ENCODE results near the gene P2RX5. TPM values are rescaled to one million over a fixed set of nuclear protein-coding genes. Genes with fewer than 3 reads are reported as not detected.

P2RX5 gene
- total RNA-seq, 4 donors from 2014 or later: 0.38 to 1.1 (median 0.97) TPM; not detected in 1

- peaks cover 8 to 14% (median 11%) of the 10 kb centered on the region in 3 donors for H3K4me1 ChIP-seq
- 76 to 80% methylated on average over 3 of the region's 3 CpGs for WGBS, 2 donors
- H3K27me3 ChIP-seq: no peaks in the 10 kb centered on the region
- TF ChIP-seq CTCF (IDR thresholded peaks at IDR 0.05) (no peak), POLR2A (IDR thresholded peaks at IDR 0.05) (no peak)
- no peak overlapping the region for H3K27ac ChIP-seq
- H3K9me3 ChIP-seq: no peaks in the 10 kb centered on the region
- no peak overlapping the region for H3K4me3 ChIP-seq
- peaks cover 0 to 62% (median 0%) of the 10 kb centered on the region in 3 donors for H3K36me3 ChIP-seq
- intact Hi-C loops (cut with DNase I): no loop called here
- no peak for DNase-seq
Measured at GRCh38 chr17:3641014-3641413, 54.9 kb downstream of the P2RX5 start.

GRCh38 chr17:3639981-3640596 is 55.9 kb downstream of the P2RX5 start:
- 56 to 59% methylated on average over 7 of the region's 7 CpGs for WGBS, 2 donors
- intact Hi-C loops (cut with DNase I): loop anchor here (10.0 kb wide), 1 partner anchor 595 kb away; no protein-coding TSS in a partner anchor
- TF ChIP-seq CTCF (IDR thresholded peaks at IDR 0.05): no peak
- TF ChIP-seq POLR2A (IDR thresholded peaks at IDR 0.05): no peak
- H3K27me3 ChIP-seq: no peaks in the 10 kb centered on the region
- DNase-seq: no peak
- peaks cover 0 to 56% (median 0%) of the 10 kb centered on the region in 3 donors for H3K36me3 ChIP-seq
- peaks cover 11 to 21% (median 13%) of the 10 kb centered on the region in 3 donors for H3K4me1 ChIP-seq
- no peaks in the 10 kb centered on the region for H3K9me3 ChIP-seq
- H3K27ac ChIP-seq: no peak overlapping the region
- no peak overlapping the region for H3K4me3 ChIP-seq

- peak overlapping the region; percentile 93 to 99 (median 97) for H3K27ac ChIP-seq
- no peaks in the 10 kb centered on the region for H3K27me3 ChIP-seq
- intact Hi-C loops (cut with DNase I): loop anchor here (10.0 kb wide), 1 partner anchor 592 kb away; no protein-coding TSS in a partner anchor
- 5 to 15% methylated on average over 3 to 12 of the region's 31 CpGs for WGBS, 2 donors
- DNase-seq: no peak
- TF ChIP-seq POLR2A (IDR thresholded peaks at IDR 0.05) (no peak), CTCF (IDR thresholded peaks at IDR 0.05) (no peak)
- H3K36me3 ChIP-seq: peaks cover 0 to 41% (median 0%) of the 10 kb centered on the region in 3 donors
- H3K4me1 ChIP-seq: peaks cover 13 to 33% (median 17%) of the 10 kb centered on the region in 3 donors
- H3K4me3 ChIP-seq: peak overlapping the region; percentile 68 to 100 (median 82)
- H3K9me3 ChIP-seq: no peaks in the 10 kb centered on the region
Measured at GRCh38 chr17:3636908-3637373, 59.0 kb downstream of the P2RX5 start.

- WGBS, 2 donors: 2% methylated on average over 11 of the region's 68 CpGs; no CpG with 5 or more reads in 1 of the 2 donors
- Histone ChIP-seq H3K27ac (peak within 1 kb of the TSS; percentile 93 to 99 (median 97)), H3K27me3 (no peaks in the 10 kb centered on the region), H3K4me3 (peak within 1 kb of the TSS; percentile 68 to 100 (median 82)), H3K4me1 (peaks cover 13 to 33% (median 17%) of the 10 kb centered on the region in 3 donors), H3K36me3 (peaks cover 0 to 42% (median 0%) of the 10 kb centered on the region in 3 donors), H3K9me3 (no peaks in the 10 kb centered on the region)
- intact Hi-C loops (cut with DNase I): loop anchor here (10.0 kb wide), 1 partner anchor 592 kb away; no protein-coding TSS in a partner anchor
- TF ChIP-seq CTCF (IDR thresholded peaks at IDR 0.05): no peak
- peak in 3 of 4 donors; percentile 17 to 59 (median 29) for TF ChIP-seq POLR2A (IDR thresholded peaks at IDR 0.05)
- DNase-seq: peak; percentile 83
Measured at GRCh38 chr17:3636154-3636907, 59.6 kb downstream of the P2RX5 start, which contains the start of the genes CTNS and SHPK. CTNS (plus strand) TSS chr17:3636760; CDS start chr17:3640207, 3,447 bp downstream. SHPK (minus strand) TSS chr17:3636250; CDS start chr17:3636219, 31 bp downstream.
